NCI-H524 (cell line): ENCODE data around the gene C1orf141.
"Not testable (repeated sequence)": the region's sequence is repeated elsewhere in the genome, so short reads cannot be mapped to it uniquely, and the experiment has no call there.

Experiments used
- DNase-seq, 2 experiments: peaks; one replicate each; lab custom pipeline; 2025; lab: John Stamatoyannopoulos, UW

C1orf141 gene

GRCh38 chr1:67142931-67143330 lies 8.2 kb upstream of the C1orf141 start:
- no peak for DNase-seq

- DNase-seq, result not testable (repeated sequence)
These were observed 7.1 kb upstream of the C1orf141 start for GRCh38 chr1:67141832-67142231.

DNA sequence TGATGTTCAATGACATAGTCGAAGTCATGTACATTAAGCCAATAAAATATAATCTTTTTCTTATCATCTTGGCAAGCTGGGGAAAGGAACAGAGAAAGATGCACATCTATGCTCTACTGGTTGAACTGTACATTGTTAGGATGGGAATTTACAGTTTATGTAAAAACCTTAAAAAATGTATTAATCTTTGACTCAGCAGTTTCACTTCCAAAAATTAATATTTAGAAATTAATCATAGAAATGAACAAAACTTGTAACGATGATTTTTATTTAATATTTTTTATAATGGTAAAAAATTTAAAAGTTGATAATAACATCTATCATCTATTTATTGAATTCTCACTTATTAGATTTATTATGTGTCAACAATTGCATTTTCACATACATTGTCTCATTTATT lies 5.7 kb upstream of the C1orf141 start:
- no peak for DNase-seq

- DNase-seq, result no peak
These were observed 4.2 kb upstream of the C1orf141 start for GRCh38 chr1:67138813-67139499.

DNA sequence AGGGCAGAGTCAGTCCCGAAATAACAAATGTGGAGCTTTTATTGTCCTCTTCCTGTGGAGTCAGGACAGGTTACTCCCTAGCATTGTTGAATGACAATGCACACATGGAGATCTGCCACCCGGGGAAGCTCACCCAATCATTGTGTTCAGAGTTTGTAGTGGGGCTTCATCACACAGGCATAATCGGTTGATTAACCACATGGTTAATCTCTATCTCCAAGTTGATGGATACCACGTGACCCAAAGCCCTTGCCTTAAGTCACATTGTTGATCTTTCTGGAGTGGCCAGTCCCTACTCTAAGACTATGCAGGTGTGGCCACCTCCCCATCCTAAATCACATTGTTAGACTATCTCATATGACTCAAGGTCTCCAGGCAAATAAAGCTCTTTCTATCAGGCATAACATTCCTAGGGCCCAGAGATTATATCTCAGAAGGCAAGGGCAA lies 2.6 kb upstream of the C1orf141 start:
- no peak for DNase-seq

DNA sequence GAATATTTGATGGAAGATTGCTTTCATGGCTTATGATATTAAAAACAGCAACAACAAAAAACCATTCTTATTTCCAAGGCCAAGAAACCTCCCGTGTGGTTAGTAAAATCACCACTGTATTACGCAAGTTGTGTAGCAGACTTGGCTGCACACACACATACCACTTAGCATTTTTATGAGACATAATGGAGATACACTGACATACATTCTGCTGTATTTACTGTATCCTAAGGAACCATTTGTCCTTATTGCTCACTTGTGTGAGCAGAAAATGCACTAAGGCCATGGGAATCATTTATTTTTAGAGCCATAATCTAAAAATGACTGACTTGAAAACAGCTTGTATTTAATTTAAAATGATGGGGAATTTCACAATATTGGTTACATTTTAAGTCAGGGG lies 584 bp upstream of the C1orf141 start:
- DNase-seq, result no peak

DNA sequence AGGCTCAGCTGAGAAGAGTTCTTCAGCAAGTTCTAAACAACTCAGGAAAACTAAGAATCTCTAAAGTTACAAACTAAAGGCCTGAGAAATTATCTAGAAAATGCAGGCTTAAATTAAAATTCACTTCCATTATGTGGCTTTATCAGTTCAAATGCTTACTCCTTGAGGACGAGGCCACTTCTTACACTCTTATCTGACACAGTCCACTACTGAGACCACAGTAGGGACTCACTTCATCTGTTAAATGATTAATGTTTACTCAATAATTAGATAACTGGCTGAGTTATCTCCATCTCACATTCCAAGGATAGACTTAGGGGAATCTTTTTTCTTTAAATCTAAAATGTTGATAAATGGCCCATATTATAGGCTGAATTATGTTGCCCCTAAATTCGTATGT lies 1.6 kb downstream of the C1orf141 start:
- no peak for DNase-seq

DNA sequence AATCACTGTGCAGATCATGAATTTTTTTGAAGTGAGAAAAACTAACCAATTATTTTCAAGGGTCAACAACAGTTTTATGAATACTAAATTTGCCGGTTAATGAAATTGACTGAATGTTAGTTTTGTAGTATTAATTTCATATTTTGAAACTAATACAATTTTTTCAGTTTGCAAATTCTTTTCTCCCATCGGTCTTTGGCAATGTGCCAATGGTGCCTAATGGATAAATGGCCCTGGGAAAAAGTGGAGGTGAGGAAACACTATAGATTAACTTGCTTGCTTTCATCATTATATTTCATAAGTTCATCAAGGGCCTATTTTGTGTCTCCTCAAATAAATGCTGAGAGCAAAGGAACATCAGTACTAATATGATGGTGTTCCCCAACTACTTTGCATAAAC lies 4.1 kb downstream of the C1orf141 start:
- no peak for DNase-seq

DNA sequence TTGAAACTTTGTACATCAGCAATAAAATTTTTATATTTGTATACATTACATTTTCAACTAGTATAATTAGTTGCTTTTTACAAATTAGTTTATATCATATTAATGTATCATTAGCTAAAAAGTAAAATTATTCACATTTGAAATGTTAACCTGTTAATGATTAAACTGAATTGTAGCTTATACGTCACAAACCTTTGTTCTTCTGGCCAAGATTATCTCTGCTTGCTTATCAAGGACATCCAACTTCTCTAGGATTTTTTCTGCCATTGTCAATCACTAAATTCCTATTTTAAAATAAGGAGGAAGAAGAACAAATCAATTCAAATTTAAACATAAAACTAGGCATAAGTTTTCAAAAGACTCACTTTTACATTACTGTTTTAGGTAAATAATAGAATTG lies 7.8 kb downstream of the C1orf141 start:
- no peak for DNase-seq

- DNase-seq, result no peak
These were observed 8.5 kb downstream of the C1orf141 start for GRCh38 chr1:67126111-67126746.

GRCh38 chr1:67124455-67124854 lies 10.3 kb downstream of the C1orf141 start:
- no peak for DNase-seq

GRCh38 chr1:67120855-67121619 lies 13.7 kb downstream of the C1orf141 start:
- no peak for DNase-seq

- DNase-seq, result no peak
These were observed 16.1 kb downstream of the C1orf141 start for GRCh38 chr1:67118646-67119045.

DNA sequence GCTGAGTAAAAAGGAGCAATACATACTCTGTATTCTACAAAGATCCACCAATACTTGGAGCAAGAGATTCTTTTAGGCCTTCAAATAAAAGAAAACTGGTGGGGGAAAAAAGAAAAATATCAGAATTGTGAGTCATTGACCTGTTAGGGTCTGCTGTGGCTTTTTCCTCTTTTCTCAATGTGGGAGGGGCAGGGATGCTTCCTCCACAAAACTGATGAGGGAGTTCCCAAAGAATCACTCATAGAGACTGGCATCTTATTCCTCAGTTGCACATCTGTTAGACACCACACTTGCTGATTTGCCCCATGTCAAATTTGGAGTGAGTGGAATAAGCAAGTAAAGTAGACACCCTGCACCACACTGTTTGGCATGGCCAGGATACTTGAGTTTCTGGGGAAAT lies 16.6 kb downstream of the C1orf141 start:
- DNase-seq, result no peak

GRCh38 chr1:67114162-67114561 lies 20.6 kb downstream of the C1orf141 start:
- no peak for DNase-seq

- no peak for DNase-seq
These were observed 24.4 kb downstream of the C1orf141 start for GRCh38 chr1:67110352-67110751.

DNA sequence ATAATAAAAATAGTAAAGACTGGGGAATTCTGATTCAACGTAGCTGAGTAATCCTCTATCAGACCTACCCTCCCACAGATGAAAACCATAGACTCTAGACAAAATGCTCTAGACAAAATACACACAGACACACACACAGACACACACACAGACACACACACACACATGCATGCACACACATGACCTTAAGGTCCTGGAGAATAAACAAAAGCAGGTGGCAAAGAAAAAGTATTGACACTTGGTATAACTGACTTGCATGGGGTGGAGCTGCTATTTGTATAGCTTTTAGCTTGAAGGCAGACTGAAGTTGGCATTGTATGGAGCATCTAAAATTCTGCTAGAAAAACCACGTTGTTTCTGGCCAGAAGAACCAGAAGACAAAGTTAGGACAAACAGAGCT lies 29.3 kb downstream of the C1orf141 start:
- DNase-seq, result no peak

- DNase-seq, result no peak
These were observed 31.2 kb downstream of the C1orf141 start for GRCh38 chr1:67103548-67103947.

DNA sequence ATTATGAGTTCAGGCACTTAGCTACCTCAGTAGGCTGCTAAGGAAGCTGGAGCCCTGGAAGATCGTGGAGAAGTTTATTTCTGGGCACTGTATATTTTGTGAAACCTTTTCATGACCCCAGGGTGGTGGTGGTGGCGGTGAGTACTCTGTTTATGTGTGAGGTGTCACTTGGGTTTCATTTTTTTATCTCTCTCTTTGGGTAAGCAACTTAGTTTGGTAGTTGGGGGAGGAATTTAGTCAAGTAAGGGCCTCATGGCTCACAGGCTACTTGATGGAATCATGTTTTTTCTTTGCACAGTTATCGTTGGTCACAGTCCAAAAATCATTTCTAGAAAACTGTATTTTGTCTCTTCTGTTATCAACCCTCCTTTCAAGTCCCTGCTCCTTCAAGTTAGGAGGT lies 33.9 kb downstream of the C1orf141 start:
- DNase-seq, result no peak

- DNase-seq, result no peak
These were observed 37.5 kb downstream of the C1orf141 start for GRCh38 chr1:67097305-67097704.

- DNase-seq, result no peak
These were observed 40.6 kb downstream of the C1orf141 start for GRCh38 chr1:67094191-67094590.

DNA sequence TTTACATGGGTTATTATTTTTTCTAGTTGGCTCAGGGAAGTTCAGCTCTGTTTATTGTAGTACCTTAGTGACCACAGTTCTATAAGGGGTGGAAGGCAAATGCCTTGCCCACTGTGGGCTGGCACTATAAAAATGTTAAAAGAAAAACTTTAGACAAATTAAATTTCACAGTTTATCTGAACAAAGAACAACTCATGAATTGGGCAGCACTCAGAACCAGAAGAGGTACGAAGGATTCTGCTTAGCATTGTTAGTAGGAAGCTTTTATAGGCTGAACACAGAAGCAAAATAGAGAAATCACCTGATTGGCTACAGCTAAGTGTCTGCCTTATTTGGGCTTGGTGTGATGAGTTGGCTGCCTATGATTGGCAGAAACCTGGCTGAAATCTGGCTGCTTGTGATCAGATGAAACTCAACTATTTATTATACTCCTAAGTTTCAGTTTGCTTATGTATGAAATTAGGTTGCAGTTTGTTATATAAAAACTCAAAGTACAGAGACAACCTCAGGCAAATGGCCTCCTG lies 45.0 kb downstream of the C1orf141 start:
- DNase-seq, result no peak

GRCh38 chr1:67088440-67088839 lies 46.3 kb downstream of the C1orf141 start:
- no peak for DNase-seq
